ENCODE results near the gene EDN3. TPM values are rescaled to one million over a fixed set of nuclear protein-coding genes. Genes with fewer than 3 reads are reported as not detected.
"Not testable (repeated sequence)": the region's sequence is repeated elsewhere in the genome, so short reads cannot be mapped to it uniquely, and the experiment has no call there.

EDN3 gene
- total RNA-seq, 1 experiment from 2014 or later = 41.8 TPM

GRCh38 chr20:59334651-59335300 lies 34.4 kb downstream of the EDN3 start:
- Mint-ChIP-seq H3K27me3 (ENCODE audit: insufficient read depth, unreplicated experiment) (peaks cover 19% of the 10 kb centered on the region), H3K4me3 (ENCODE audit: unreplicated experiment) (no peak overlapping the region), H3K36me3 (ENCODE audit: insufficient read depth, unreplicated experiment) (no peaks in the 10 kb centered on the region), H3K4me1 (ENCODE audit: low read depth, unreplicated experiment) (peaks cover 10% of the 10 kb centered on the region), H3K27ac (ENCODE audit: unreplicated experiment) (no peak overlapping the region), H3K9me3 (ENCODE audit: unreplicated experiment) (no peaks in the 10 kb centered on the region)
- no peaks in the 10 kb centered on the region for H3K9me3 ChIP-seq
- H3K4me1 ChIP-seq = peaks cover 9% of the 10 kb centered on the region; the same call in 1 of the 2 replicates
- TF ChIP-seq CTCF (IDR thresholded peaks at IDR 0.05; ENCODE audit: insufficient read depth in 1 of 2, low read depth in 1 of 2, low read length in 1 of 2, severe bottlenecking in 1 of 2, unreplicated experiment in 1 of 2) = no peak
- no peaks in the 10 kb centered on the region for H3K27me3 ChIP-seq (replicated peaks; ENCODE audit: control insufficient read depth, insufficient read depth, low read length)
- no TSS peak for BruUV-seq (replicated peaks)
- POLR2A ChIA-PET = no interaction called here
- no peak overlapping the region for H3K4me3 ChIP-seq (ENCODE audit: low read depth, low read length)
- intact Hi-C loops (cut with micrococcal nuclease; ENCODE audit: unreplicated experiment) = no loop called here
- CTCF ChIA-PET = interaction anchor here (0.5 to 1.1 kb wide), 3 partner anchors 71 to 161 kb away, joined by 3 to 5 read pairs (median 4); no protein-coding TSS in a partner anchor
- H3K36me3 ChIP-seq (ENCODE audit: control insufficient read depth, insufficient read depth, low read length) = no peaks in the 10 kb centered on the region
- DNase-seq = no peak

DNA sequence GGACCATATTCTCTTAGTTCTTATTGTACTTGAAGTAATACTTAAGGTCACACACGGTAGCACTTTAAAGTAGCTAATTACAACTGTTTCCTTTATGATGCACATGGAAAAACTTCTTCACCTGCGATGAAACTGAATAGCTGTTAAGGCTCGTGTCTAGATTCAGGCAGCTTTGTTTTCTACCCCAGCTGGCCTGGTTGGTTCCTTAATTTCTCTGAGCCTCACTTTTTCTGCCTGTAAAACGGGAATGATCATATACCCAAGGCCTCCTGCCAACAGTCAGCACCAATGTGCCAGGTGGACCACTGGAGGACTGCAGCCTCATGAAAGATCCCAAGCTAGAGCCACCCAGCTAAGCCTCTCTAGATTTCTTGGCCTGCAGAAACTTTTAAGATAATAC lies 35.0 kb downstream of the EDN3 start:
- H3K36me3 ChIP-seq (ENCODE audit: control insufficient read depth, insufficient read depth, low read length) = no peaks in the 10 kb centered on the region
- Mint-ChIP-seq H3K36me3 (ENCODE audit: insufficient read depth, unreplicated experiment) (no peaks in the 10 kb centered on the region), H3K27ac (ENCODE audit: unreplicated experiment) (no peak overlapping the region), H3K9me3 (ENCODE audit: unreplicated experiment) (no peaks in the 10 kb centered on the region), H3K27me3 (ENCODE audit: insufficient read depth, unreplicated experiment) (peaks cover 19% of the 10 kb centered on the region), H3K4me1 (ENCODE audit: low read depth, unreplicated experiment) (peaks cover 10% of the 10 kb centered on the region), H3K4me3 (ENCODE audit: unreplicated experiment) (no peak overlapping the region)
- DNase-seq = no peak
- no TSS peak for BruUV-seq (replicated peaks)
- TF ChIP-seq CTCF (IDR thresholded peaks at IDR 0.05; ENCODE audit: insufficient read depth in 1 of 2, low read depth in 1 of 2, low read length in 1 of 2, severe bottlenecking in 1 of 2, unreplicated experiment in 1 of 2) = no peak
- intact Hi-C loops (cut with micrococcal nuclease; ENCODE audit: unreplicated experiment) = no loop called here
- CTCF ChIA-PET = no interaction called here
- no peaks in the 10 kb centered on the region for H3K27me3 ChIP-seq (replicated peaks; ENCODE audit: control insufficient read depth, insufficient read depth, low read length)
- H3K4me1 ChIP-seq = peaks cover 9% of the 10 kb centered on the region; the same call in 1 of the 2 replicates
- H3K9me3 ChIP-seq = no peaks in the 10 kb centered on the region
- no peak overlapping the region for H3K4me3 ChIP-seq (ENCODE audit: low read depth, low read length)
- POLR2A ChIA-PET = no interaction called here

DNA sequence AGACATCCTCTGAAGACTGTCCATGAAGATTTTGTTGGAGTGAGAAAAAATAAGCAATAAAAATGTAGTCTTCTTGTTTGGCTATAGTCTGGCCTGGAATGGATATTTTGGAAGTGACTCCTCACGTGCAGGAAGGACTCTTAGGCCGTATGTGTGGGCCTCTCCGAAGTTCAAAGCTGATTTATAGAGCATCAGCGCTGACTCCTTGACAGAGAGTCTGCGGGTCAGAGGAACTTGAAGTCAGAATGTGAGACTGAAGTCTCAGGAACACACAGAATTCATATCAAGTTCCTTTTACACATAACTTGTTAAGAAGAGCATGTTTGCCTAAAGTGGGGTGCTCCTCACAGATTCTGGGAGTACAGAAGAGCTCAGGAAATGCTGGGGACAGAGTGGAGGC lies 36.1 kb downstream of the EDN3 start:
- intact Hi-C loops (cut with micrococcal nuclease; ENCODE audit: unreplicated experiment) = no loop called here
- no peaks in the 10 kb centered on the region for H3K36me3 Mint-ChIP-seq (ENCODE audit: insufficient read depth, unreplicated experiment)
- Histone ChIP-seq H3K4me1 (peaks cover 4% of the 10 kb centered on the region; the same call in 1 of the 2 replicates), H3K4me3 (ENCODE audit: low read depth, low read length) (no peak overlapping the region), H3K9me3 (no peaks in the 10 kb centered on the region), H3K36me3 (ENCODE audit: control insufficient read depth, insufficient read depth, low read length) (no peaks in the 10 kb centered on the region), H3K27me3 (replicated peaks; ENCODE audit: control insufficient read depth, insufficient read depth, low read length) (no peaks in the 10 kb centered on the region)
- peaks cover 5% of the 10 kb centered on the region for H3K4me1 Mint-ChIP-seq (ENCODE audit: low read depth, unreplicated experiment)
- H3K4me3 Mint-ChIP-seq (ENCODE audit: unreplicated experiment) = no peak overlapping the region
- no peak overlapping the region for H3K27ac Mint-ChIP-seq (ENCODE audit: unreplicated experiment)
- no TSS peak for BruUV-seq (replicated peaks)
- H3K27me3 Mint-ChIP-seq (ENCODE audit: insufficient read depth, unreplicated experiment) = peaks cover 14% of the 10 kb centered on the region
- H3K9me3 Mint-ChIP-seq (ENCODE audit: unreplicated experiment) = no peaks in the 10 kb centered on the region
- POLR2A ChIA-PET = no interaction called here
- TF ChIP-seq CTCF (IDR thresholded peaks at IDR 0.05; ENCODE audit: insufficient read depth in 1 of 2, low read depth in 1 of 2, low read length in 1 of 2, severe bottlenecking in 1 of 2, unreplicated experiment in 1 of 2) = no peak
- CTCF ChIA-PET = interaction anchor here (1.1 kb wide), 1 partner anchor 111 kb away, joined by 3 read pairs; no protein-coding TSS in a partner anchor
- DNase-seq = no peak

GRCh38 chr20:59338444-59338843 lies 38.0 kb downstream of the EDN3 start:
- DNase-seq; H3K27me3 ChIP-seq (replicated peaks; ENCODE audit: control insufficient read depth, insufficient read depth, low read length); H3K36me3 Mint-ChIP-seq (ENCODE audit: insufficient read depth, unreplicated experiment); H3K4me3 ChIP-seq (ENCODE audit: low read depth, low read length); POLR2A ChIA-PET; H3K36me3 ChIP-seq (ENCODE audit: control insufficient read depth, insufficient read depth, low read length); H3K4me3 Mint-ChIP-seq (ENCODE audit: unreplicated experiment); H3K4me1 ChIP-seq; CTCF ChIA-PET; H3K4me1 Mint-ChIP-seq (ENCODE audit: low read depth, unreplicated experiment); BruUV-seq (replicated peaks); intact Hi-C loops (cut with micrococcal nuclease; ENCODE audit: unreplicated experiment); H3K9me3 Mint-ChIP-seq (ENCODE audit: unreplicated experiment); H3K27ac Mint-ChIP-seq (ENCODE audit: unreplicated experiment); H3K9me3 ChIP-seq; H3K27me3 Mint-ChIP-seq (ENCODE audit: insufficient read depth, unreplicated experiment): not testable (repeated sequence)
